NOMO-1 (cell line): Measurements from ENCODE around the gene KCNN2.
A peak's percentile ranks its signal among the peaks of the same experiment; 100 is the strongest.

Experiments used
- DNase-seq, 2 experiments: peaks; one replicate each; lab custom pipeline; 2025; ENCODE audit not compliant: unreplicated experiment in 2 of 2; lab: John Stamatoyannopoulos, UW

The KCNN2 gene

DNA sequence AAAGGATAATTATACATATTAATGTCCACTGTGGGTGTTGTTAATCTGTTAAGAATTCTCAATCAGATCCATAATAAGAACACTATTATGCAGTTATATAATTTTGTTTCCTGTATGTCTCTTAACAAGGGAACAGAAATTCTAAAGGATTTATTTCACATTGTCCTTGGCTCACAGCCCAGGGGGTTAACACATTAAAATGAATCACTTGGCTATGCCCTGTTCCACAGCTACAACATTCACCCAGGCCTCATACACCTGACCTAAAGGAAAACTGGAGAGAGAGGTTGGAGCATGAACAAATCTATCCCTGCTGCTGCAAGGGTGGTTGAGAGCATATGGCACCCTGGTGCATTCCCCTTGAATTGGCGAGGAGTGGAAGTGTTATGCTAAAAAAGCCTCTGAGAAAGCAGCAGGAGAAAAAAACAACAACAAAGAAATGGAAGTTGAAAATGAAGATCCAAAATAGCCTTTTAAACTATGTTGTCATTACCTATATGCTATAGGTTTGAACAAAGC is 116.0 kb downstream of the KCNN2 start:
- DNase-seq = no peak

DNA sequence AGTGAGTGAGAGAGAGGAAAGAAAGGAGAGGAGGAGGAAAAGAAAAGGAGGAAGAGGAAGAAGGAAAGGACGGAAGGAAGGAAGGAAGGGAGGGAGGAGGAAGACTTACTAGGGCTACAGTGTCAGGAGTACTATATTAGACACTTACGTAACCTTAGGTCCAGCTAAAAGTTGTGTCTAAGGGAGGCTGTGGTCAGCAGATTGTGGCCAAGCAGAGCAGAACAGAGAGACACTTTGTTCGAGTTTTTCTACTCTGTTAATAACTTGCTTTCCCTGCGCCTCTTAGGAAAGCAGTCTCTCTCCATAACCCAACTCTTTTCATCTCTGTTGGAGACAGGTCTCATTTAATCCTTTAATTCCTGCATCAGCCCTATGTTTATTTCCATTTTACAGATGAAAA is 138.9 kb downstream of the KCNN2 start:
- peak in 1 of 2 experiments; percentile 11 for DNase-seq

DNA sequence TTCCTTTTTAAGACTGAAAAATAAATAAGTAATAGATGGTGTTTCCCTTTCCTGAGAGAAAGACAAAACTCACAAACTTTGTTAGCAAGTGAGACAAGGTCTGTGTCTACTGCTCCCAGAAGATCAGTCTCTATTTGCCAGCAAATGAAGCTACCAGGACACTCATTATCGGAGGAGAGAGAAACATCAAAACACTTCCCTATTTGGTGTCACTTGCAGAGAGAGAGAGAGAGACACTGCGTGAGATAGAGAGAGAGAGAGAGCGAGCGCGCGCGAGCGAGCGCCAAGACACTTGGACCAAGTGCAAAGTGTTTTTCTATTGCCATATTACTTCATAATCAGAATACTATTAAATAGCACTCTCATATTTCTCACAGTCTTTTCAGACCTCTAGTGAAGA is 142.7 kb downstream of the KCNN2 start:
- peak in 1 of 2 experiments; percentile 58 for DNase-seq

DNA sequence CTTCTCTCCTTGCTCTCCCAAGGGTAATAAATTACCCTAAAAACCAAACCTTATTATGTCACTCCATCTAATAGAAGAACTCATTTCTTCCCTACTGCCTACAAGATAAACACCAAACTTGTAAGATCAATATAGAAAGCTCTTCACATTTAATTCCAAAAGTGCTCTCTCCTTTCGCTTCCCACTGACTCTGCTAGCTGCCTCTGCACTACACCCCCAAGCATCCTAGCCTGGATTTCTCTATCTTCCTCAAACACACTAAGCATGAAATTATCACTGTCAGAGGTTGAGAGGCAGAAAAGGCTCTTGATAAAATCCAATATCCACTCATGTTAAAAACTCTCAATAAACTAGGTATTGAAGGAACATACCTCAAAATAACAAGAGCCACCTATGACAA is 162.4 kb downstream of the KCNN2 start:
- DNase-seq = no peak

DNA sequence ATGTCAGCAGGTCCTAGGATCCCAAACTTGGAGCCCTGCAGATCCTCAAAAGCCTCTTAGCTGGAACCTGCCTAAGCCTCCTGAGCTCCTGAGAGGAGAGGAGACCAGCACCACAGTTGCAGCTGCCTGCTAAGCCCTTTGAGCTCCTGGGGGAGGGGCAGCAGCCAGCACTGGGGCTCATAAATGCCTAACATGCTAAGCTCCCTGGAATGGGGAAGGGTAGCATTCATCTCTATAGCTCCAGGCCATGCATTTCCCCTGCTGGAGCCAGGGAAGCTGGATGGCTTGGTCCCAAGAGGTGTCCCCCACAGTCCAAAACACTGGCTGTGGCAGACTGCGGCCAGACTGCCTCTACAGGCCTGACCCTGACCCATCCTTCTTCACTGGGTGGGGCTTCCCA is 182.7 kb downstream of the KCNN2 start:
- no peak for DNase-seq
